GM21381 (cell line): Measurements from ENCODE around the gene KCNIP1.
"Not testable (repeated sequence)": the region's sequence is repeated elsewhere in the genome, so short reads cannot be mapped to it uniquely, and the experiment has no call there.

Experiments used
- ATAC-seq: cut with Tn5 transposase; IDR thresholded peaks from one replicate; pipeline ENCODE4 v1.9.1; 2021; ENCODE audit warnings: mild to moderate bottlenecking, moderate library complexity; ENCODE audit not compliant: unreplicated experiment

KCNIP1 gene

DNA sequence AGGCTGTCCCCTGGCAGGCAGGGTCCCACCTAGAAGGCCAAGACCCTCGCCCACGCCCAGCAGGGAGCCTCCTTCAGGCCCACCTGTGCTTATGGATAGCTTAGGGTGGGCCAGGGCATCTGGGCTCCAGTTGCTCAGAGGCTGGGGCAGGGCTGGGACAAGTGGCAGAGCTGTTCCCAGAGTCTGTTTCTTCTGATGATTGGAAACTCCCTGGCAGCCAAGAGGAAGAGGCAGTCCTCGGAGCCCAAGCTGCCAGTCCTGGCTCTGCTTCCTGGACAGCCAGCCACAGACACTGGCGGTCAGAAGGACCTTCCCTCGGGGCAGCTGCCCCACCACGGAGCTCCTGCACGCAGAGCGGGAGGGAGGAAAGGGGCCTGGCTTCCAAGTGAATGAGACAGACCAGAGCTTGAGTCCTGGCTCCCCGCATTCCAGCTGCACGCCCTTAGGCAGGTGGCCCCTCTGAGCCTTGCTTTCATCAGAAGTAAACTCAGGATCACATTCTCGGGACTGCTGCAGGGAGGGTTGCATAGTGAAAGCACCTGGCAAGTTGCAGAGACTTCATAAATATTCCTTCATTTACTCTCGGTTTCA, 241.8 kb downstream of the KCNIP1 start:
- ATAC-seq = no peak

- ATAC-seq = no peak
Measured at GRCh38 chr5:170746075-170746960, 242.5 kb downstream of the KCNIP1 start.

DNA sequence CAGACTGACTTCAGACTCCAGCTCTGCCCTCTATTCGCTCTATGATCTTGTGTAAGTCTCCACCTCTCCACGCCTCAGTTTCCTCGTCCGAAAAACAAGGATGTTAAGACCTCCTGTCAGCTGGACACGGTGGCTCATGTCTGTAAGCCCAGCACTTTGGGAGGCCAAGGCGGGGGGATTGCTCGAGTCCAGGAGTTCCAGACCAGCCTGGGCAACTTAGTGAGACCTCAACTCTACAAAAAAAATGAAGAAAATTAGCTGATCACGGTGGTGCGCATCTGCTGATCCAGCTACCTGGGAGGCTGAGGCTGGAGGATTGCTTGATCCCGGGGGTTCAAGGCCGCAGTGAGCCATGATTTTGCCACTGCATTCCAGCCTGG, 243.1 kb downstream of the KCNIP1 start:
- no peak for ATAC-seq

- ATAC-seq = no peak
Measured at GRCh38 chr5:170747357-170747756, 243.5 kb downstream of the KCNIP1 start.

DNA sequence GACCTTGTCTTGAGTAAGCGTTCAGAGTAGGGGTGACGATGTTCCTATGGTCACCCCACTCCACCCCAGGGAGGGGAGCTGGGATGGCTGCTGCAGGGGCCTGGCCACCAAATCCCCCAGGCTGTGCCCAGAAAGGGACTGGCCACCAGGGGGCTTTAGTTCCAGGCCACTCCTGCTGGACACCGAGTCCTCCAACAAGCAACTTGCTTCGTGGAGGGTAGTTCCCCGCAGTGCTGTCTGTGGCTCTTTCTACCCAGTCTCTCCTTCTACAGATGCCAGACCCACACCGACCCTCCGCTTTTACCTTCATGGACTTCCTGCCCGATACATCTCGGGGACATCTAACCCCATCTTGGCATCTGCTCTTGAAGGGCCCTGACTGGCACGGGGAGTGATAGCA, 244.0 kb downstream of the KCNIP1 start:
- no peak for ATAC-seq

DNA sequence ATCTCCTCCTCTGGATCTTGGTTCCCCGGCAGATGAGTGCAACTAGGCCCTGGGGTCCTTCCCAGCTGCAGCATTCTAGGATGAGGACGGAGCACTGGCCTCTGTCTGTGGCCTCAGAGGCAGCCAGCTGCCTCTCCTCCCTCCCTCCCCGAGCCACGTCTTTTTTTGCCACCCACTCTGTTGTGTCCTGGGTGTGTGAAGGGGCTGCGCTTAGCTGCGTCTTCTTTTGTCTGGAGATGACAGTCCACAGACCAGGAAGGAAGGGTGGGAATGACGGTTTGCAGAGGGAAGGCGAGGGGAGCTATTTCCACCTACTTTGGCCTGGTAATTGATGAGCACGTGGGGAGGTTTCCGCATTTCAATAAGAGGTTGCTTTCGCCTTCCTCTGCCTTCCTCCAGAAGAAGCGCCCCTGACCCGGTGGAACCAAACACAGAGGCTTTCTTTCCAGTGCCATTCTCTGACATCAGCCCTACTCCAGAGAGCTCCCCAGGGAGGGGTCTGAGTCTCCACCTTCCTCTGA, 245.2 kb downstream of the KCNIP1 start:
- no peak for ATAC-seq

DNA sequence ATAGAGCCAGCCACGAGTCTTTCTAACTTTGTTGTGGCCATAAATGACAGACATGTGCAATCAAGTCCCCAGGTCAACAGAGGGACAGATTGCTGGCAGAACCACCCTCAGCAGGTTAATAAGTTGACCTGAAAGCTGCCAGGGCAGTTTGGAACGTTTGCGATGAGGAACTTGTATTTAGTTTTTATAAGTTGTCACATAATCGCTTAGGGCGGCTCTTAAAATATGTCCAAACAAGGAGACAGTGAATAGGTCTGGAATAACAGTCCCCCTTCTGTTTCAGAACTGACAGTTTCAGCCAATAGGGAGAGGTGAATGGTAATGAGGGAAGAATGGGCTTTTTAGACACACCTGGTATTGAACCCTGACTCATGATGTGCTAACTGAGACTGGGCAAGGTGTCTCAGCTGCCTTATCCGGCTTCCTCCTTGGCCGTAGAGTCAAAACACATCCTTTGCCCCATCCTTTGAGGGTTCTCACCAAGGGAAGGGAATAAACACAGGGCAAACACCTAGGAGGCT, 246.2 kb downstream of the KCNIP1 start:
- no peak for ATAC-seq

DNA sequence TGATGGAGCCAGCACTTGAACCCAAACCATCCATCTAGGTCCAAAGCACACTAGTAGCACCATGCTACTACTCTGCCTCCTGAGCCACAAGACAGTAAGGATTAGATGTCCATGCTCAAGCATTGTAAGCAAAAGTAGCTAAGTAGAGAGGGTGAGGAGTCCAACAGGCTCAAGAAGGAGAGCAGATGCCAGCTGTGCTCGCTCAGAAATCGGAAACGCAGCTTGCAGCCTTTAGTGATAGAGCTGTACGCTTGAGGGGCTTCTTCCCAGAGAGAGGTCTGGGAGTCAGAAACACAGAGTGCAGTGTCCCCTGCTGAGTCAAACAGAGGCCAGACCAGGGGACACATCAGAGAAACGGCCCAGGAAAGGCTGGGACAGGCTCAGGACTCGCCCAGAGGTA, 247.0 kb downstream of the KCNIP1 start:
- ATAC-seq = no peak

GRCh38 chr5:170751631-170752030, 247.8 kb downstream of the KCNIP1 start:
- ATAC-seq = no peak

GRCh38 chr5:170752257-170753215, 248.7 kb downstream of the KCNIP1 start:
- no peak for ATAC-seq

DNA sequence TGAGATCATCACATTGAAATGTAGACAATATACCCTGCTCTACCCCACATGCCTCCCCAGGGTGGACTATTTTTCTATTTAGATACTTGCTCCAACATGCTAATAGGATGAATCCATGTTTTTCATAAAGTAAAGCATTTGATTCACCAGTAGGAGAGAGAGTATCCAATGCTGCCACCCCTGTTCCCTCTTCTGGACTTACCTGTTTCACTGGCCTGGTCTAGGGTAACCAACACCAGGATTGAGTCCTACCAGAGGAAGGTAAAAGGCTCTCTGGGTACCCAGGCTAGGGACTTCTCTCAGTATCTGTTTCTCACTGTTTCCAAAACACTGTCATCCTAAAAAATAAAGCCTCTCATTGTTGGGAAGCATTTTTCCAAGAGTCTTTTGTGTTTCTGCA, 249.5 kb downstream of the KCNIP1 start:
- no peak for ATAC-seq

DNA sequence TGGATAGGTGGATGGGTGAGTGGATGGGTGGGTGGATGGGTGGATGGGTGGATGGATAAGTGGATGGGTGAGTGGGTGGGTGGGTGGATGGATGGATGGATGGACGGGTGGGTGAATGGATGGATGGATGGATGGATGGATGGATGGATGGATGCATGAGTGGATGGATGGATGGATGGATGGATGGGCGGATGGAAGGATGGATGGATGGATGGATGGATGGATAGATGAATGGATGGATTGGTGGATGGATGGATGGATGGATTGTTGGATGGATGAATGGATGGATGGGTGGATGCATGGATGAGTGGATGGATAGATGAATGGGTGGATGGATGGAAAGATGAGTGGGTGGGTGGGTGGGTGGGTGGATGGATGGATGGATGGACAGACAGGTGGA, 250.7 kb downstream of the KCNIP1 start:
- not testable (repeated sequence) for ATAC-seq

DNA sequence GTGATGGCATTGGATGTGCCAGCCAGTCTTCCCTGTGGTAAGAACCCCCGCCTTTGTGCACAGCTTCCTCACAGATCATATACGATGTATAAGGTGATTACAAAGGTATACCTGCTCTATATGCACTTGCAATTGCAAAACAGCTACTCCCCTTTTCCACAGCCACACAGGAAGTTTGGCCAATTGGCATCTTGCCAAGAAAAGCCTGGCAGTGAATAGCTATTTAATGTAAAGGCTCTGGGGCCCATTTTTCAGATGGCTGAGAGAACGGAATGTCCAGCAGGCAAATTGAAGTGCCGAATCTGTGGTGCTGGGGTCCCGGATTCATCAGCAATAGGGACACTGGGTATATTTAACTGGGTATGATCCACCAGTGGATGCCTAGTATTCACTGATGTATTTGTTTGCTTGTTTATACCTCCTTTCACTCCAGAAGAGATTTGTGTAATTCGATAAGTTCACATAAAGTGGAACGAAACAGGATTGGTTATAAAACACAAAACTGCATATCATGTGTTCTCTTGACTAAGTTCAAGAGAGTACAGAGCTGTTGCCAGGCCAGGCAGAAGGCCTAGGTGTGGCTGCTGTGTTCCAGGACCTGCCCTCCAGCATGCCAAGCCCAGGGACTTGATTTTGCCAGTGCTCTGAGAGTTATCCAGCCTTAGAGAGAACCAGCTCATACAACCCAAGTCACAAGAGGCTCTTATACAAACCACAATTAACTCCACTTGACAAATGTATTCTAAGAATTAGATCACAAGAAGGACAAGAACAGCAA, 252.0 kb downstream of the KCNIP1 start:
- no peak for ATAC-seq

DNA sequence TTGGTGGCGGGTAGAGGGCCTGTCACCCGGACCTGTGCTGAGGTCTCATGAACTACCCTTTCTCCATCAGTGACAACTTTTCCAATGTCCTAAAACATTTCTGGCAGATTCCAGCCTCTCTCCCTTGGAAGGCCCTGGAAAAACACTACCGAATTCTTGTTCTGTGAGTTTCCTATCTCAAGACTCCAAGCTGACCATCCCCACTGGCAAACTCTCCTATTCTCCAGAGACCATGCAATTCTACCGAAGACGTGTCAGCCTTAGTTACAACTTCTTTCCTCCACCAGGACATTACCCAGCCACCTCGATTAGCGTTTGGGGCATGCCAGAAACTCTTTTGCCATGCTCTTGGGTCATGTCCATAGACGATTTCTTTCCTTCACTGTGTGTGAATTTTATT, 252.9 kb downstream of the KCNIP1 start:
- no peak for ATAC-seq

DNA sequence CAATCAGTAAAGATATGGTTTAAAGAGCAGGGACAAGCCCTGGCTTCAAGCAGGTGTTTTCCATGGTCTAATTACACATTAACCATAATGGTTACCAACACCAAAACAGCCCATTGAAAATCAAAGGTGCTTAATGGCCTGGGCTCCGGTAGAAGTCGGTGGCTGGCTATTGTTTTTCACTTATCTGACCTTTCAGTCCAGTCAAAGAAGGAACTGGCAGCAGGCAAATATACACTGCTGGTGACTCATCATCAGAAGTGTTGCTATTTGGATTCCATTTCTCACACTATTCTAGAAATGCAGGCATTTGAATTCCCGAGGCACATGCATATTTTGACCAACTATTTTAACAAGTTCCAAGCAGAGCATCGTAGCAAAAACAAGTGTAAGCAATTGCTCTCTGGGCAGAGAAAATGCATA, 253.4 kb downstream of the KCNIP1 start:
- peak; percentile 84 for ATAC-seq

- no peak for ATAC-seq
Measured at GRCh38 chr5:170757669-170758068, 253.8 kb downstream of the KCNIP1 start.

GRCh38 chr5:170758481-170758880, 254.7 kb downstream of the KCNIP1 start:
- no peak for ATAC-seq

DNA sequence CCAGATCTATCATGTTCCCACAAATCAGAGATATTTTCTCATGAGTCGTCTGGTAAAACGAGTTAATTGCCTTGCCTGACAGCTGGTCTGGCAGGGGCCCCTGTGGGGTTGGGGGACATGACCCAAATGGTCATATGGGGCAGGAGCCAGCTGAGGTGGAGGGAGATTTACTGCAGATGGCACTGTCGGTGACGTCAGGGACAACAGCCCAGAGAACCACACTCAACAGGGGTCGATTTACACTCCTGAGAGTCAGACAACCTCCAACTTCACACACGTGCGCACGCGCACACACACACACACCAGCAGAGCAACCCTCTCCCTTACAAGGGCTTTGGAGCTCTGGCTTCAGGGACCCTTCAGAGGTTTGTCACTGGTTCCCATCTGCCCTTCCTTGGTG, 256.3 kb downstream of the KCNIP1 start:
- no peak for ATAC-seq

- ATAC-seq = no peak
Measured at GRCh38 chr5:170761048-170761707, 257.4 kb downstream of the KCNIP1 start.

GRCh38 chr5:170761708-170762066, 257.9 kb downstream of the KCNIP1 start:
- no peak for ATAC-seq
